ENCODE measurements around the gene RAB12.
"Not testable (repeated sequence)": the region's sequence is repeated elsewhere in the genome, so short reads cannot be mapped to it uniquely, and the experiment has no call there.

RAB12 gene

GRCh38 chr18:8614875-8615274 lies 5.6 kb downstream of the RAB12 start:
- no peak for DNase-seq

- no peak for DNase-seq
These were observed 6.3 kb downstream of the RAB12 start for GRCh38 chr18:8615397-8616027.

- no peak for DNase-seq
These were observed 6.8 kb downstream of the RAB12 start for GRCh38 chr18:8616028-8616401.

GRCh38 chr18:8617907-8618306 lies 8.7 kb downstream of the RAB12 start:
- no peak for DNase-seq

GRCh38 chr18:8619041-8619440 lies 9.8 kb downstream of the RAB12 start:
- DNase-seq: no peak

DNA sequence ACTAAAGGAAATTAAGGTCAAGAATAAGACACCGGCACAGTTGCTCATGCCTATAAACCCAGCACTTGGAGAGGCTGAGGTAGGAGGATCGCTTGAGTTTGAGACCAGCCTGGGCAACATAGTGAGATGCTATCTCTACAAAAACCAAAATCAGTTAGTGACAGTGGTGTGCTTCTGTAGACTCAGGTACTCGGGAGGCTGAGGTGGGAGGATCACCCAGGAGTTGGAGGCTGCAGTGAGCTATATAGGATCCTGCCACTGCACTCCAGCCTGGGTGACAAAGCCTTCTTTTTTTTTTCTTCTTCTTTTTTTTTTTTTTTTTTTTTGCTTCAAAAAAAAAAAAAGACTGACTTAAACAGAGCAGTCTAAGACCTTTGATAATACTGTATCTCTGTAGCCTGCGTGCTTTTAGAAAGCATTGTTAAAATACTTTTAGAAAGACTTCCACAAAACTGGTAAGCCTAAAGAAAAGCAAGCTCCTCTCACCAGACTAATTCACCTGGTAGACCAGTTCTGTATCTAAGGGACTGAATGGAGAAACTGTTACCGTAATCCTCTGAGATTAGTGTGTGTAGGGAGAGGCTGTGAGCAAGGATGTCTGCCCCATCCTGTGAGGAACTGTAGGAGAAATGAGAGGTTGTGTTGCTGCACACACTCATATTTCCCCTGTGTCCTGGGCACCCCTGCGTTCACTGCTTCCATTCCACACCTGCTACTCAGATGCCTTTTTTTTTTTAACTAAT lies 10.8 kb downstream of the RAB12 start:
- DNase-seq: no peak

DNA sequence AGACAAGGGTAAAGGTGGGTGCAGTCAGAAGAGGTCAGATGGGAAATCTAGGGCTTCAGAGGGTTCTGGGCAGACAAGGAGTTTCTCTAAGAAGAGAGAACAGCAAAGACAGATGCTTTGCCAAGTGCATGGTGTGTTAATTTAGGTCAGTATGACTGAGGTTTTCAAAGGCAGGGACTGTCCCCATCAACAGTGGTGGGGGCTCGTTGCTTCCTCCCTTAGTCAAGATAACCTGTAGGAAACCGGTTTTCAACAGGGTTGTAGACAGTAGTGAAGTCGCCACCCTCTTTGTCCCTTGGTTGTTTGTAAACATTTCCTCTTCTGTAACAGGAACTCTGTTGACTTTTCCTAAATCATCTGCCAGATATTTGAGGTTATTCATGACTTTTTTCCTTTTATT lies 11.6 kb downstream of the RAB12 start:
- DNase-seq: no peak

- DNase-seq: not testable (repeated sequence)
These were observed 13.4 kb downstream of the RAB12 start for GRCh38 chr18:8622625-8623024.

- DNase-seq: no peak
These were observed 14.4 kb downstream of the RAB12 start for GRCh38 chr18:8623549-8624106.

GRCh38 chr18:8625461-8626092 lies 16.3 kb downstream of the RAB12 start:
- DNase-seq: no peak

GRCh38 chr18:8626414-8627106 lies 17.3 kb downstream of the RAB12 start:
- DNase-seq: no peak

- DNase-seq: no peak
These were observed 17.9 kb downstream of the RAB12 start for GRCh38 chr18:8627107-8627472.

- no peak for DNase-seq
These were observed 18.3 kb downstream of the RAB12 start for GRCh38 chr18:8627540-8627939.

DNA sequence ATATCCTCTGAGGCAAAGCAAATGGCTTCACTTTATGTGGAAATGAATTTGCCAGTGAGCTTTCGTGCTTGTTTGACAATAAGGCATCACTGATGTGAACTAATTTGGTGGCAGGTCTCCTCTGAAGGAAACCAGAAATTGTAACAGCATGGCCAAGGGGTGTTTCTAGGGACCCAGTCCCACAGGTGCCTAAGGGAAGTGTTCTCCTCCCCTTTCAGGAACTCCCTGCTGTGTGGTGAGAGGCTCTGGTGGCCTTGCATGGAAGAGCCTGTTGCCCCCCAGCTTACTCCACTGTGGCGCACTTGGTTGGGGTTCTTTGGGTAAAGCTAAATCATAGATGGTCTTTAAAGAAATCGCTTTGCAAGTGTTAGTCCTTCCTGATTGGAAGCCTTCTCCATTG lies 20.4 kb downstream of the RAB12 start:
- no peak for DNase-seq

DNA sequence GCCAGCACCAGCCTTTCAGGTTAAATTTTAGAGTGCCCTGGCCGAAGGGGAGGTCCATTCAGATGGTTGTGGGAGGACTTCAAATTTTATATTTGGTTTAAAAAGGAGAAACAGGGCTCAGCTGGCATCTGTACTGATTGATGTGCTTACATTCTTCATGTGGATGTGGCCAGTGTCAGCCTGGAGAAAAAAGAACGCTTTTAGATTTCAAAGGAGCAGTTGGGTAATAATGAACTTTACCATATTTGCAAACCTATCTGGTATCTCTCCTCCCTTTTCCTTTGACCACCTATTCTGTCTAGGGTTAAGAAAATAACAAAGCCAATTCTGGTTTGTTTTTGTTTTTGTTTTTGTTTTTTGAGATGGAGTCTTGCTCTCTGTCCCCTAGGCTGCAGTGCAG lies 21.3 kb downstream of the RAB12 start:
- no peak for DNase-seq

- no peak for DNase-seq
These were observed 22.0 kb downstream of the RAB12 start for GRCh38 chr18:8631265-8631664.

- no peak for DNase-seq
These were observed 23.1 kb downstream of the RAB12 start for GRCh38 chr18:8632386-8632785.

- no peak for DNase-seq
These were observed 25.3 kb downstream of the RAB12 start for GRCh38 chr18:8634508-8634907.

GRCh38 chr18:8635087-8635486 lies 25.9 kb downstream of the RAB12 start:
- DNase-seq: no peak

DNA sequence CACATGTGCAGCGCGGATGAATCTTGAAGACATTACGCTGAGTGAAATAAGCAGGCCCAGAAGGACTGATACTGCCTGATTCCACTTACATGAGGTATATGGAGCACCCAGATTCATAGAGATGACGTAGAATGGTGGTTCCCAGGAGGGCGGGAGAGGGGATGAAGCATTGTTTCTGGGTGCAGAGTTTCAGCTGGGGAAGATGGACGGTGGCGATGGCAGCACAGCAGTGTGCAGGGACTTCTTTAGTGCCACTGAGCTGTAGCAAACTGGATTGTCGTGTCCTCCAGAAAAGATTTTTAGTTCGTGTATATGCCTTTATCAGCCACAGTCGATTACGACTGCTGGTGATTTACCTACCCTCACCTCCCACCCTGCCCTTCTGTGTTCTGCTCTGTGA lies 30.5 kb downstream of the RAB12 start:
- DNase-seq: no peak

GRCh38 chr18:8643326-8643878 lies 34.2 kb downstream of the RAB12 start:
- DNase-seq: no peak

- DNase-seq: not testable (repeated sequence)
These were observed 38.1 kb downstream of the RAB12 start for GRCh38 chr18:8647359-8647758.
